GM21515 (cell line): ENCODE results near the gene TMEM252.
A peak's percentile ranks its signal among the peaks of the same experiment; 100 is the strongest.

Source experiments
- ATAC-seq: cut with Tn5 transposase; IDR thresholded peaks from one replicate; pipeline ENCODE4 v1.9.1; 2021; ENCODE audit not compliant: unreplicated experiment

TMEM252 gene, protein sequence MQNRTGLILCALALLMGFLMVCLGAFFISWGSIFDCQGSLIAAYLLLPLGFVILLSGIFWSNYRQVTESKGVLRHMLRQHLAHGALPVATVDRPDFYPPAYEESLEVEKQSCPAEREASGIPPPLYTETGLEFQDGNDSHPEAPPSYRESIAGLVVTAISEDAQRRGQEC

DNA sequence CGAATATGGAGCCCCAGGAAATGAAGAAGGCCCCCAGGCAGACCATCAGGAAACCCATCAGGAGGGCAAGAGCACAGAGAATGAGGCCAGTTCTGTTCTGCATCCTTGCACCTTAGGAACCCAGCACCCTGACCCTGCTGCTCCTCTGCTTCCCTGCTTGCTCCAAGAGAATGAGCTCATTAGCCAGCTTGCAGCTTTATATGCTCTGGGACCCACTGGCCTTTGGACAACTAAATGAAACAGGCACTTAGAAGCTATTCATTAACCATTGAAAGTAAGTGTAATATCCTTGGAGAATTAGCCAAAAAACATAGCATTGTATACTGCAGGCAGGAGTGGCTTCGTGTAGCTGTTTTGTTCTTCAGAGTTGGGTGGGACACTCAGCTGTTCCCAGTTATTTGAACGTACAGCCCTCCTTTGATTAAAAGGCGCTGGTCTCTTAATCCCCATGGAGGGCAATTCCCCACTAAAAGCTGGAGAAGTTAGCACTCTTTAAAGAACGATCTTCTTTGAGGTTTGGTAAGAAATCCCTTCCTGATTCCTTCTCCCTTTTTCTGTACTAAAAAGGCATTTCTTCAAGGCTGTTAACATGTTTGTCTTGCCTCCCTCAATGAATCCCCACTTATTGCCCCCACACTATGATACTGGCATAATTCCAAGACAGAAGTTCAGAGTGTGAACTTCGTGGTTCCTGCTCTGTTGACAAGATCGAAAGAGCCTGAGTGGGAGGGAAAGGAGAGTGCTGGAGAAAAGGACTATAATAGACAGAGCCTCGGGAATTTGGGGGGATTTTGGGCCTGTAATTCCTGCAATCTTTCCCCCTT is at the start of gene TMEM252:
Gene TMEM252 (minus strand): TSS at position 172 of the 824 bp plus-strand sequence. CDS start 69 bp downstream, at position 103.
- ATAC-seq = no peak

DNA sequence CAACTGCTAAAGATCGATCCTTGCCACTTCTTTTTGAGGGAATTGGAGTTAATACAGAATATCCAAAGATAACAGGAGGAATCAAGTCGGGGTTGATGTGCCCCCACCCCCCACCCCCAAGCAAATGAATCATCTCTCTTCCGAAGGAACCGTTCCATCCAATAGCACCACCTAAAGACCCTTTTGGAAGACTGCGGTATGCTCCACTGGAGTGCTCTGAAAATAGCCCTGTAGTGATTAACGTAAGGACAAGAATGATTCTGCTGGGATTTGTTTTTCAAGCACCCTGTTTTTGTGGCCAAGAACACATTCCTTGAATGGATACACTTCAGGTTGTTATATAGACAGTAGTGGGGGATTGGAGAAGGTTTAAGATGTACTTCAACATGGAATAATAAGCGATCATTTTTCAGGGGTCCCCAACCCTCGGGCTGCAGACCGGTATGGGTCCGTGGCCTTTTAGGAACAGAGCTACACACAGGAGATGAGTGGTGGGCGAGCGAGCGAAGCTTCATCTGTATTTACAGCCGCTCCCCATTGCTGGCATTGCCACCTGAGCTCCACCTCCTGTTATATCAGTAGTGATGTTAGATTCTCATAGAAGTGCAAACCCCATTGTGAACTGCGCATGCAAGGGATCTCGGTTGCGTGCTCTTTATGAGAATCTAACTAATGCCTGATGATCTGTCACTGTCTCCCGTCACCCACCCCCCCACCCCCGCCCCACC is 44.5 kb upstream of the TMEM252 start:
- ATAC-seq = no peak

DNA sequence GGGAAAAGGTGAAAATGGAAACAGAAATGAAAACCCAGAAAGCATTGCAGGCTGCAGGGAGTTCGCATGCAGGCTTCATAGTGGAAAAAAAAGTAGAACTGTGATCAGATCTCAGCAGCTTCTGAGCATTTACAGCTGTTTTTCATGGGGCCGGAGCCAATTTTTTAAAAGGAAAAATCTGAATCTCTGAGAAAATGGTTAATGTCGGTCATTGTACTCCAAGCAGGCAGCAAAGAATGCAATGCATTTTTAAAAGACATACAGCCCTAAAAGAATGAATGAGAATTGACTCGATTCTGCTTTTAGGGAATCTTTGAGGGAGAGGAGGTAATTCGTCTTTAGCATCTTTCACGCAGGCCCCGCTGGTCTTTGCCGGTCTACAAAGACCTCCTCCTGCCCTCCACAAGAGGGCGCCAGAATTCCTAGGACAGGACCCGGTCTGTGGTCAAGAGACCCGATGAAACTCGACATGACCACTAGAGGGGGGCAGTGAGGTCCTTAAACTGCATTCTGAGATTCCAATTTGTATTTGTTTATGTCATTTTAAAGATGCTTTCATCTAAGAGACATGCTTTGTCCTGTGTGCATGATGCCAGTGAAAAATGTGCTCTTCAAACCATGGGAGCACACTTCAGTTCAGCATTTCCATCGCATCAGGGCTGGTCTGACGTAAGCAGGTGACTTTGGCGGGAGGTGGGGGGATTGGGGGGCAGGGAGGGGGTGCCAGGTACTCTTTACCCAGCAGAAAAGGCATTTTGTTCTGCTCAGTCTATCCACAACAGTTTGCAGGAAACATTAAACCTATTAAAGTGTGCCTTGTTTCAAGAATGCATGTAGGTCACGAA is 43.7 kb upstream of the TMEM252 start:
- peak; percentile 95 for ATAC-seq

DNA sequence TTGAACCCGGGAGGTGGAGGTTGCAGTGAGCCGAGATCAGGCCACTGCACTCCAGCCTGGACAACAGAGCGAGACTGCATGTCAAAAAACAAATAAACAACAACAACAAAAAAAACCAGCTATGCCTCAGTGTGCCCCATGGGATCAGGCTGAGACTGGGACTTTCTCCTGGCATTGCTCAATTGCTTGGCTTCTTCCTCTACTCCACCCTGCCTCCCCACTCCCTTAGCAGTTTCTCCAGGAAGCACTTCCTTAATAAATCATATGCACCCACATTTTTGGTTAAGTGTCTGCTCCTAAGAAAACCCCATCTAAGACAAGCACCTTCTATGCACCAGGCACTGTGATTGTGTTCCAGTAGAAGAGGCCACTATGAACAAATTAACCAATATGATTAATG is 41.0 kb upstream of the TMEM252 start:
- ATAC-seq = no peak

DNA sequence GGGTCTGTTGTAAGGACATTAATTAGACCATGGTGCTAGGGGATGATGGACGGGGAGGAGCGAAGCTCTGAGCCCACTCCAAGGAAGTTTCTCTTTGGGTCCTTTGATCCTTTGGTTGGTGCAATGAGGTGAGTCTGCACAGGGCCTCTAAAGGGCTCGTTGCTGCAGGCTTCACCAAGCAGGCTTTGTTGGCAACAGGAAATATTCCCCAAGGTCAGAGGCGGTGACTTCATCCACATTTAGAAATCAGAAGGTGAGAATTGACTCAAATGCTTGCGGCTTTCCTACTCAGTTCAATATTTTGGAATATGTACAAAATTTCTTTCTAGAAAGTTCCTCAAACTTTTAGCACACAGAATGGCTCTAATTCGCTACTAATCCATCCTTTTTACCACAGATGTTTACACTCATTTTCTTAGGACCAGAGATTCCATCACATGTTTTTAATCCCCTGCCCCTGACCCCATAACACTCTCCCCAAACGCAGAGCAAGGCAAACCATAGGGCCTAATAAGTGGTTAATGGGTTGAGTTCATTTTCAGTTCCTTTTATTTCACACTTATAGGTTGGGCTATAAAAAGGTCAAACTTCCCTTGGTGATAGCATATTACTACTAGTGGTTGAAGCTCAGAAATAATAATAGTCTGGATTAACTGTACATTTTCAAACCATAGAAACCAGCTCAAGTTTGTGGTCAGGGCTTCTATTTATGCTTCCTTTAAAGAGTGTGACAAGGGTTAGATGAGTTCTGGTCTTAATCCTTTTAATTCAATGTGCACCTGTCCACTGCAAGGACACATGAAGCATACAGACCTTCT is 37.3 kb upstream of the TMEM252 start:
- ATAC-seq = peak; percentile 88

DNA sequence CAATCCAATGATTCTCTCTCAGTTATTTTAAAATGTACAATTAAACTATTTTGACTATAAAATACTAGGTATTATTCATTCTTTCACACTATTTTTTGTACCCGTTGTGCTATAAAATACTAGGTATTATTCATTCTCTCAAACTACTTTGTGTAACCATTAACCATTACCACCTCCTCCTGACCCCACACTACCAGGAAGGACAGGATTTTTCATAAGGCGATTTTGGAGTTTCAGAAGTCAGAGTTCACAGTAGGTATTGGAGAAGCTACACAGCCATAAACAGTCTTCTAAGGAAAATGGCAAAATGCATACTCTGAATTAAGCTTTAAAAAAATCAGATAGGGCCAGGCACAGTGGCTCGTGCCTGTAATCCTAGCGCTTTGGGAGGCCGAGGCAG is 35.1 kb upstream of the TMEM252 start:
- ATAC-seq = no peak

DNA sequence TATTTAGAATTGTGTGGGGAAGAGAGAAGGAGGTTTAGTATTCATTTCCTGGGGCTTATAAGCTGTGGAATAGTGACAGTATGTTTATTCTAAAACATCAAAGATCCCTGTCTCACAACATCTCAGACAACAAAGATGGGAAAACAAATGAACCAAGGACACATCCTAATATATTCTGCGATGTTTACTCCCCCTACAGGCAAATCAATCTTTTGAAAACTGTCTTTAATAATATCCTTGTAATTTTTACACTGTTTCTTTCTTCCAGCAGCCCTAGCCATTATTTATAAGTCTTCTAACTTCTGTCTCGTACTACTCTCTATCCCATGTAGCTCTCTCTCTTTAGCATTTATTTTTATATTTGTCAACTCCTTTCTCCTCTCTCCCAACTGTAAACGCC is 33.5 kb upstream of the TMEM252 start:
- no peak for ATAC-seq

DNA sequence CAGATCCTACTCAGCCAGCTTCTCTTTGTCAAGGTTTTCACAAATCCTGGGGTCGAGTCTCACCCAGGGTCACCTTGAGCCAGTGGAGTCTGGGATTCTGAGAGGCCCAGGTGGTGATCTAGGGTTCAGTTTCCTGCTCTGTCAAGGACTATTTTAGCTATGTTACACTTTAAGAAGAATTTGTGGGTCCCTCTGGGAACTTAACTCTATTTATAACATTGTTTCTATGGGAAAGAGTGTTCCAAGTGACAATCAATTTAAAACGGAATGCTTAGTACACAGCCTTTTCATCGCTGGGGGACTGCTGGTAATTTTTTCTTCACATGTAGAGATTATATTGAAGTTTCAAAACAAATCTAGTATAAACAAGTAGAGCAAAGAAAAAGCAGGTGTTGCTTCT is 26.9 kb upstream of the TMEM252 start:
- ATAC-seq = no peak

DNA sequence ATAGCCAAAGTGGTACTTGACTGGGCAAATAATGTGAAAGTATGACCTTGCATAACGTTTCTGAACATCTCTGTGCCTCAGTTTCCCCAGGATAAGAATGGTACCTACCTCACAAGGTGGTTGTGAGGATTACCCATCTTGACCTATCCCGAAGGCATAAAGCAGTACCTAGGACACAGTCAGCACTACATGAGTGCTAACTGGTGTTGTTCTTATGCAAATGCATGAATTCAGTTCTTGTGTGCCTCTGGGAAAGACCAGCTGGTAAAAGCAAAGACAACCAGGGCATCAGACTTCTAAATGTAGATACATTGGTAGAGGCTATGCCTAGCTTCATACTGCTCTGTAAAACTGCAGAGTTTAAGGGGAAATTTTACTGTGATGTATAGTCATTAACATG is 21.8 kb upstream of the TMEM252 start:
- ATAC-seq = no peak

DNA sequence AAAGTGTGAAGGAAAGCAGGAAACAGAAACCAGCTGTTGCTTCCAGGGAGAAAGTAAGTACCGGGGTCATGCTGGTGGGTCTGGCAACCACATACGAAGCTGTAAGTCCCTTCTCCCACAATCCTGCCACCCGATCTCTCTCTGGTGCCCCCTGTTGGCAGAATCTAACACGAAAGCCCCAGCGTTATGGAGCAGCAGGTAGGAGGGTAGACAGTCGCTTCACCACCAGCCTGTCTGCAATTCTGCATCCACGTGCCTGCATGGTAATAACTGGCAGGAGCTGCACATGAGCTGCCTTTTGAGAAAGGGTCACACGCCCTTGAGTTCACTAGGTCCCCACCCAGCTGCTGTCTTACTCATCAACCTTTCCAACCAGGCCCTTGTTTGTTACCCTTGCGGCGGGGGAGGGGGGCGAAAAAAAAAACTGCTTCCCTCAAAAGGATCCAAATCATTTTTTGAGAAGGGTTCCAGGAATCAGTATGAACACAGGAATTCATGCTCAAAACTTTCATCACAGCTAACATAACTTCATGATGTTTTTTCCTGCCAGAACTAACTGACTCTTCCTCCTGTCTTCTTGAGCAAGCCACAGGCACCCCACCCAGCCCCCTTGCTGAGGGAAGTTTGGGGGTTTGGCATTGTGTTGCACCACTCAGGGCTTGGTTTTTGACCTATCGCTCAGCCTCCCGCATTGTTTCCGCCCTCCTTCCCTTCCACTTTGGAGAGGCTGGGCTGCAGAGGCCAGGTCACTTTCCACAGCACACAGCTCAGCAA is 19.6 kb upstream of the TMEM252 start:
- no peak for ATAC-seq

DNA sequence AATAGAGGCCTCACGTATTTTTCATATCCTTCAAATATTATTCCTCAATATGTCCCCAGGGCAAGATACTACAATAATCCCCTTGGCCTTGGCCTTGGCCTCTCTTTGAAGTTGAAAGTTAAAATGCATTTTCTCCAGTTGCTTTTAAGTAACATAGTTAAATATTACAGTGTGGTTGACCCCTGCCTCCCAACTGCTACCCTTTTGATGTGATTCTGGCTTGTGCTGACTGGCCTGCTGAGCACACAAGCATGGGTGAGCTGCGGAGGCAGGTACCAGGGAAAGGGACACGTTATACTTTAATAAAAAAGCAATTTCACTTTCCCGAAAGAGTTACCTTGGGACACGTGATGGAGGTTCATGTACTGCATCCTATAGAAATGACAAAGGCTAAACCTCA is 17.9 kb upstream of the TMEM252 start:
- ATAC-seq = no peak

DNA sequence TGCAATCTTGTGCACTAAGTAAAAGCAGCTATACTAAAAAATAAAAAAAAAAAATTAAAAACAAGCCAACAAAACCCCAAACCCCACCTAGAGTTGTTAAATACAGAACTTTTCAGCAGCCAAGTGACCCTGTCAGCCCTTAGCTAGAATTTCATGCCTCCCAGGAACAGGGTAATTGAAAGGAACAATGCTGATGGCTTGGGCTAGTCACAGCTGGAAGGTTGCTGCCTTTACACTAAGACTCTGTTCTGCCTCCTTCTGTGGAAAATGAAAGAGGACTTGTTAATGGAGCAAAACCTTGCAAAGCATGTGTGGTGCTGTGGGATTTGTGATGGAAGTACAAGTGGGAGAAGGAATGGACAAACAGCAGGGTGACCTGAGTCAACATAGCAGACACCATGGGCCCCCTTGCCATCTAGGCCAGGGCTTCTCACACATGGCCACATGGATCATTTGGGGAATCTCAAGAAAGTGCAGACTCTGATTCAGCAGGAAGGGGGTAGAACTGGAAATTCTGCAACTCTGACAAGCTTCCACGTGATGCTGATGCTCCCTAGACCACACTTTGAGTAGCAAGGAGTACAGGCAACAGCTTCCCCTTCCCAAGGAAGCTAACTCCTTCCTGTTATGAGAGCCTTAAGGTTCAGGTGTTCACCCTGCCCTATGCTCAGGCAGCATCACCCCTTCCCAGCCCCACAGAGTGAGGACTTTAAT is 14.9 kb upstream of the TMEM252 start:
- no peak for ATAC-seq

DNA sequence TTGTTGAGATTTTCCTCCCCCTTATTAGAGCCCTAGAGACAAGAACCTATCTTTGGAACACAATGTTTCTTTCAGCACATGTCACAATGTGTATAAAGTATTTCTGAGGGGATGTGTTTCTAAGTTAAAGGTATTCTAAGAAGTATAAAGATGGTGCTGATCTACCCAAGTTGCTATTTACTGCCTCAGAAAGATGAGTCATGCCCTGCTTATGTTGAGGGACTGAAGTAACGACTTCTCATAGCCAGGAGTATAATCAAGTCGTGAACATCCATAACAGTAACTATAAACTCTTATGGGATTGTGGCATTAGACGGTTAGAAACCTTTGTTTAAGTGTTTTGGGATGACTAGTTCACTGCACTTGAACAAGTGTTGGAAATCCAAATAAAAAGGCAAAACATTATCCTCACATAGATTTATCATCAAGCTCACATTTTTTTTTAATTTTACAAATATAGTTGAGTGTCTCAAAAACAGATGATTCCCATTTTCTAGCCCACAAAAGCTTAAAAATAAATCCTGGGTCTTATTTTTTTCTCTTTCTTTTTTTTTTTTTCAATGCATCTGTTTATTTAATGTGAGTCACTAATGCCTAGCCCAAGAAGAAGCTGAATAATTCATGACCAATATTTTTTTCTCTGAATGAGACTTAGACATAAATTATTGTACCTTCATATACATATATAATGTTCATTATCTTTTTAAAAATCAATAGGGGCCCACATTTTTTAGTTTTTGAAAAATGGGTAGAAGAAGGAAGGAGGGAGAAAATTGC is 12.2 kb upstream of the TMEM252 start:
- ATAC-seq = no peak

DNA sequence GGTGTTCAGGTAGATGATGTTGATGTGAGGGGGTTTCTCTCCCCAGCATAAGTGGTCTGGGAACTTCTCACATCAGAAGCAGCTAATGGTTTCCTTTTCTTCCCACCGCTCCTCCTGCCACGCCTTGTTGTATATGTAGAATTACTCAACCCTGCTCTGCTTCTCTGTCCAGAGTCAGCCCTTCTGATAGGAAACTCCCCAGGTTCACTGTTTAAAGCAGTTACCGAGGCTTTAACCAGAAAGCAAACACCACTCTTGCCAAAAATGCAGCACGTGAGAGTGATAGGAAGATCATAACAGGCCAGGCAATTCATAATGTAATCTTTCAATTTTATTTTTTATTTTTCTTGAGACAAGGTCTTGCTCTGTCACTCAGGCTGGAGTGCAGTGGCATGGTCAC is 10.5 kb upstream of the TMEM252 start:
- ATAC-seq = no peak

DNA sequence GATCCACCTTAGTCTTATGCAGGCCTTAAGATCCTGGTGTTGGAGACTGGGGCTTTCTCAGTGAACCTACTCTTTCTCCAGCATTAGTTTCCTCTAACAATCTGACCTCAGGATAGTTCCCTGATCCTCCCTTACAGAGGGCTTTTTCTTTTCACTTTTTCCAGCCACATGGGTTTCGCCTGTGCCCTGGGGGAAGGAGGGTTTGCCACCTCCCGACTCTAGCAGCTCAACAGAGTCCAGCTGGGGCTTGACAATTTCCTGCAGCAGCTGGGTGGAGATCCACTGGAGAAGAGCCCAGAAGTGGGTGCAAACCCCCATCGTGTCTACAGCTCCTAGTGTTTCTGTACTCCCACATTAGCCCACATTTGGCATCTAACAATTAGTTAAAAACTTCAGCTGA is 7.6 kb upstream of the TMEM252 start:
- ATAC-seq = no peak

DNA sequence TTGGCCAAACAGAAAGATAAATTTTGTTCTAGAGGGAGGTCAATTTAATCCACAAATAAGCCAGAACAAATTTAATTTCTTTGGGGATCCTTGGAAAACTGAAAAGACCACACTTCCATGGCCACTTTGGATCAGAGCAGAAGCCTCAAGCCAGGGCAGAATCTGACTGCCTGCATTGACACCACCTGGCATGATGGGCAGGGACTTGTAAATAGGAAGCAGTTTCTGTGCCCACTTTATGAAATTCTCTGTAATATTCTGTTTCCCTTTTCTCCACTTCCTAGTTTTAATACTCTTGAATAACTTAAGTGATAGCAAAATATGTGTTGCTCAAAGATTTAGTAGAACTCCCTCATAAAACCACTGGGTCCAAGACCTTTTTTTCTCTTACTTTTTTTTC is 6.7 kb upstream of the TMEM252 start:
- ATAC-seq = no peak

DNA sequence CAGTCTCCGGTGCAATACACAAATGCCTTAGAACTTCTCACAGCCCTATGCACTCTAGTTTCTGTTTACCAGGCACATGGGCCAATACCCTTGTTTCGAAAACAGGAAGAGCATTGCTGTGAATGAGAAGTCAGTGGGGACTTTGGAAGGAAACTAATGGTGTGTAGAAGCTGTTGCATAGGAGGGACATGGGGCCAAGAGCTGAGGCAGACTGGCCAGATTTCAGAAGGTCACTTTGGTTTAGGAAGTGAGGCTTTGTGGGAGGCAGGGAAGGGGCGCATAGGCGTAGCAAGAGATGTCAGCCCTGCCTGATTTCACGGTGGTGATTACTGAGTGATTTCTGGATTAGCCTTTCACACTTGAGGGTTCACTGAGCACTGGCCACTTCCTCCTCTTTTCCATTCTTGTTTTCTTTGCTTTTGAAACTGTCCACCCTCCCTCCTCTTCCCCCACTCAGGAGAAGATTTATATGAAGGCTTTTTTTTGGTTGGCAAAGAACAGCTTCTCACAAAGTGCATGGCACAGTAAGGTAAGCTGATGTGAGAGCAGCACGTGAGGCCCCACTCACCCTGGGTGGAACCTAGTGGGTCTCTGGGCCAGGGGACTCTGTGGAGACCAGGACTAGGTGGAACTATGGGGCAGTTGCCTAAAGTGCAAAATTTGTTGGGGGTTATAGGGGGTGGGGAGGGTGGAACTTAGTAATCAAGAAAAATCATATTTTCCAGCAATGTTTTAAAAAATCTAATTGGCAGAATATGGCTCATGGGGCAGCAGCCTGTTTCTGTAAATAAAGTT is 6.1 kb upstream of the TMEM252 start:
- ATAC-seq = peak; percentile 73
